Measurements from ENCODE around the gene AATF. TPM values are rescaled to one million over a fixed set of nuclear protein-coding genes. Genes with fewer than 3 reads are reported as not detected.

AATF gene
- polyA plus RNA-seq, 2 of the 4 experiments (the other 2 are of a cell fraction) = 51.9 to 120 TPM

GRCh38 chr17:37028040-37028439, 79.3 kb downstream of the AATF start:
- no peak for ATAC-seq
- Histone ChIP-seq H3K4me1 (no peaks in the 10 kb centered on the region), H3K4me3 (no peak overlapping the region), H3K27ac (no peak overlapping the region), H3K9me3 (no peaks in the 10 kb centered on the region), H3K4me2 (no peak overlapping the region)
- no peak for DNase-seq (ENCODE audit: low read depth in 1 of 2, low spot score in 1 of 2)
- POLR2A ChIA-PET = no interaction called here
- WGBS (ENCODE audit: missing lambda C conversion rate) = 97% methylated on average over 4 of the region's 4 CpGs
- CTCF ChIA-PET = interaction anchor here (1.4 kb wide), 1 partner anchor 425 kb away, joined by 5 read pairs; no protein-coding TSS in a partner anchor
- no peak for TF ChIP-seq HMGXB4 (CRISPR knock-in tag; IDR thresholded peaks at IDR 0.05; ENCODE audit: borderline replicate concordance)
- no peak for TF ChIP-seq CTCF (IDR thresholded peaks at IDR 0.05)
- TF ChIP-seq ZSCAN20 (CRISPR knock-in tag; IDR thresholded peaks at IDR 0.05) = no peak
- no peak for TF ChIP-seq NFE2L2 (conservative IDR thresholded peaks at IDR 0.05; ENCODE audit: low read length)
- no peak for TF ChIP-seq BCL3 (IDR thresholded peaks at IDR 0.05)
- no peak for TF ChIP-seq MYC (IDR thresholded peaks at IDR 0.05; ENCODE audit: borderline replicate concordance, low read length)
- no peak for TF ChIP-seq ZNF302 (CRISPR knock-in tag; IDR thresholded peaks at IDR 0.05)
- no peak for TF ChIP-seq FOXS1 (CRISPR knock-in tag; IDR thresholded peaks at IDR 0.05)
- TF ChIP-seq RAD21 (conservative IDR thresholded peaks at IDR 0.05 in 1 of 2, IDR thresholded peaks at IDR 0.05 in 1 of 2) = no peak
- no peak for TF ChIP-seq FOSL2 (IDR thresholded peaks at IDR 0.05)
- no peak for TF ChIP-seq FOSL2 (CRISPR knock-in tag; IDR thresholded peaks at IDR 0.05)
- TF ChIP-seq HOXA7 (CRISPR knock-in tag; IDR thresholded peaks at IDR 0.05) = no peak
- no peak for TF ChIP-seq POLR2A (IDR thresholded peaks at IDR 0.05; ENCODE audit: low read length)
- TF ChIP-seq ELK1 (IDR thresholded peaks at IDR 0.05; ENCODE audit: low read depth, low read length) = no peak
- no peak for TF ChIP-seq SMC3 (IDR thresholded peaks at IDR 0.05)
- TF ChIP-seq HEYL (CRISPR knock-in tag; IDR thresholded peaks at IDR 0.05) = no peak
- TF ChIP-seq RCOR1 (IDR thresholded peaks at IDR 0.05; ENCODE audit: low read depth, low read length) = no peak
- no peak for FAIRE-seq

GRCh38 chr17:37031493-37032083, 82.8 kb downstream of the AATF start:
- TF ChIP-seq CHD2 (IDR thresholded peaks at IDR 0.05; ENCODE audit: low read length, partially characterized antibody) (no peak), FOSL2 (IDR thresholded peaks at IDR 0.05) (no peak), FOSL2 (CRISPR knock-in tag; IDR thresholded peaks at IDR 0.05) (no peak)
- no peak overlapping the region for H3K4me2 ChIP-seq
- no peak for FAIRE-seq
- H3K9me3 ChIP-seq = no peaks in the 10 kb centered on the region
- ChIA-PET POLR2A (no interaction called here), CTCF (interaction anchor here (1.6 kb wide), 1 partner anchor 16 kb away, joined by 7 read pairs; no protein-coding TSS in a partner anchor)
- no peak overlapping the region for H3K27ac ChIP-seq
- no peak for ATAC-seq
- no peak overlapping the region for H3K4me3 ChIP-seq
- 89% methylated on average over 4 of the region's 4 CpGs for WGBS (ENCODE audit: missing lambda C conversion rate)
- H3K4me1 ChIP-seq = no peaks in the 10 kb centered on the region
- DNase-seq (ENCODE audit: low read depth in 1 of 2, low spot score in 1 of 2) = no peak
